HG02763 (cell line): Measurements from ENCODE around the gene ABHD12B.

Experiments
- ATAC-seq: cut with Tn5 transposase; IDR thresholded peaks from one replicate; pipeline ENCODE4 v1.9.1; 2021; ENCODE audit warnings: mild to moderate bottlenecking, moderate library complexity; ENCODE audit not compliant: unreplicated experiment

ABHD12B gene

DNA sequence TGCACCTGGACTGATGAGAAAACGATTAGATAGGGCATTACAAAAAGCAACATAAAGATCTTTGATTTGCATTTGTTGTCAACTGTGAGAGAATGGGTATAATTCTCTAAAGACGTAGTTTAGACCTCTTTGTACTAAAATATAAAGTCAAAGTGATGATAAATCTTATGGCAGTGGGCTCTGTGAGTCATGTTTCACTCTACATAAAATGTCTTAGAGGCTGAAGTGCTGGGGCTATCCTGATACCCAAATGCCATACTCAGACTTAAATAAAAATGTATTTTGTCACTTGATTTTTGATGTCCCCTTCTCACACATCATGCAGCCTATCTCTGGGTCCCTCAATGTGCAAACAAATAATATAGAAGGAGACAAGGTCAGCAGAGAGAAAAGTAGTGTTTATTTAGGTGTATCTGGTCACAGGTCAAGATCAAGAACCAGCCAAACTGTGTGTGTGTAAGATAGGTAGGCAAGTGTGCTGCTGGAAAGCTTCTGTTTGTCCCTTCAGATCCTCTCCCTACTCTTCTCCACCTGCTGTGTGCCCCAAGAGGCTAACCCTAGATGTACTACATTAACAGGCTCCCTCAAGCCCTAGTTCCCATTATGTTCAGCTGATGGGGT lies 33.9 kb upstream of the ABHD12B start:
- no peak for ATAC-seq

GRCh38 chr14:50839048-50839447 lies 32.8 kb upstream of the ABHD12B start:
- ATAC-seq, result no peak

GRCh38 chr14:50839691-50840090 lies 32.2 kb upstream of the ABHD12B start:
- no peak for ATAC-seq

DNA sequence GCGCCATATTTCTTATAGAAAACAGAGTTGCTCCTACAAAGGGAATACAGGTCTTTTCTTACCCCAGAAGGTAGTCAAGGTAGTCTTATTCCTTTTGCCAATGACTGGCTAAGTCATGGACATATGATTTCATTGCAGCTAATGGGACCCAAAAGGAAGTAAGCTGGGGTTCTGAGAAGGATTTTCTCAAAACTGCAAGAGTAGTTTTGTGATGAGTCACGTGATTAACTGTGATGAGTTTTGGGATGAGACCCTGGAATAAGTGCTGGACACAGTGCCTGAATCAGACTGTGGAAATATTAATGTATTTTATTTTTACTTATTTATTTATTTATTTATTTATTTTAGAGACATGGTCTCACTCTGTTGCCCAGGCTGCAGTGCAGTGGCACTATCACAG lies 27.5 kb upstream of the ABHD12B start:
- ATAC-seq, result no peak

DNA sequence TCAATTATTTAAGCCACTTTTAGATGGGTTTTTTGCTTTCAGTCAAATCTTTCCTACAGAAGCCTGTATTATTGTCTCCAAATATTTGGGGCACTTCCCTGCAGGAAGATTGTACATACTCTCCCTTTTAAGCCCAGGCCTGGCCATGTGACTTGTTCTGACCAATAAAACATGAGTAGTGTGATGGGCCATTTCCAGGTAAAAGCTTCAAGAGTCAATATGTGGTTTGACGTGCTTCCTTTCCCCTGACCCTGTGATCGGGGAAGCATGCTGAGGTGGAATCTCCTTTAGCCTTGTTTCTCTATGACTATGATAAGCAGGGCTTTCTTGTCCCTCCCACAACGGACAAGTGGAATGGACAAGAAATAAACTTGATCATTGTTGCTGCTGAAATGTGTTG lies 26.7 kb upstream of the ABHD12B start:
- ATAC-seq, result no peak

- no peak for ATAC-seq
These were observed 25.5 kb upstream of the ABHD12B start for GRCh38 chr14:50846226-50846880.

DNA sequence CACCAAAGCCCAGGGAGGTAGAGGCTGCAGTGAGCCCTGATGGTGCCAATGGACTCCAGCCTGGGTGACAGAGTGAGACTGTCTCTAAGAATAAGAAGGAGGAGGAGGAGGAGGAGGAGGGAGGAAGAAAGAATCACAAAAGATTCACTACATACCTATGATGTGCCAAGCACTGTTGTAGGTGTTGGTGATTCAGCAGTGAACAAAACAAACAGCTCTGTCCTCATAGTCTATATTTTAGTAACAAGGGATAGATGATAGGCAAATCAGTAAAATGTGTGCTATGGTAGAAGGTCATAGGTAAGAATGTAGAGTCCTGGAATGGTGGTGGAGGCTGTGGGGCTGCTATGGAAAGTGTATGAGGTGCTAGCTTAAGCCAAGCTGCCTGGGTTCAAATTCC lies 18.0 kb upstream of the ABHD12B start:
- no peak for ATAC-seq

DNA sequence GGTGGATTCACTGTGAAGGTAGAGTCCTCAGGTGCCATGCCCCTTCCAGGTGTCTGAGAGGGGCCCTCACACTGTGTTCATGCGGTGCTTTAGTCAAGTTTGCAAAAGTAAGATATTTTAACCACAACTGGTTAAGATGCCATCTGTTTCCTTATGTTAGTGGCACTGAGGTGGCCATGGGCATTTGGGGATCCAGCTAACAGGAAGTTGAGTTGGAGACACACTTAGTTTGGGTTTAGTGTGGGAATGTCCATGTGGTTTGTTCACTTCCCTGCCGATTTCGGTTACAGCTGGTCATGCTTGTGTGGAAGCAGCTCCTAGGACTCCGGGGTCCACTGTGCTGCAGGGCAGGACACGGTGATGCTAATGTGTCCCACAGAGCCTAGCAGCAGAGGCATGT lies 17.3 kb upstream of the ABHD12B start:
- ATAC-seq, result no peak

DNA sequence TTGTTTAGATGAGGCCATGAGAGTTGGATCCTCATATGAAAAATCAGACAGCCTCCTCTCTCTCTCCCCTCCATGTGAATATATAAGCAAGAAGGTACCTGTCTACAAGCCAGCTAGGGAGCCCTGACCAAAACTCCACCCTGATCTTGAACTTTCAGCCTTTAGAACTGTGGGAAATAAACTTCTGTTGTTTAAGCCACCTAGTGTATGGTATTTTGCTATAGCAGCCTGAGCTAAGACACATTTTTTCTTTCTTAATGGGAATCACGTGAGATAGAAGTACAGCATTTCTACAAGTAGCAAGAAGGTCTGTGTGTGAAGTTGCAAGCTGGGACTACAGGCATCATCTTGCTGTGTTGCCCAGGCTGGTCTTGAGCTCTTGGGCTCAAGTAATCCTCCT lies 16.3 kb upstream of the ABHD12B start:
- no peak for ATAC-seq

- ATAC-seq, result no peak
These were observed 15.2 kb upstream of the ABHD12B start for GRCh38 chr14:50856660-50857059.

DNA sequence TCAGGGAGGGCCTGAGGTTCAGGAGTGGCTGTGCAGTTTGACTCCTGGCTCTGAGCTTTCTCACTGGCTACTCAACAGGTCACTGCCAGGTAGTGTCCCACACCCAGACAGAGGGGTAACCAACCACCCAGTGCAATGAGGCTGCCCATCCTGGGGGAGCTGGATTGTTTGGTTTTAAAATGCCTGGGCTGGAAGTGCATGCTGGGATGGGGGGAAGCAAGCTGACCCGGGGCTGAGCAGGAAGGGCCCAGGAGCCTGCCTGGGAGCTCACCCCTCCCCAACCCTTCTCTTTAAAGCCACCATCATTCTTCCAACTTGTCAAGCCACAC lies 12.6 kb upstream of the ABHD12B start:
- ATAC-seq, result no peak

DNA sequence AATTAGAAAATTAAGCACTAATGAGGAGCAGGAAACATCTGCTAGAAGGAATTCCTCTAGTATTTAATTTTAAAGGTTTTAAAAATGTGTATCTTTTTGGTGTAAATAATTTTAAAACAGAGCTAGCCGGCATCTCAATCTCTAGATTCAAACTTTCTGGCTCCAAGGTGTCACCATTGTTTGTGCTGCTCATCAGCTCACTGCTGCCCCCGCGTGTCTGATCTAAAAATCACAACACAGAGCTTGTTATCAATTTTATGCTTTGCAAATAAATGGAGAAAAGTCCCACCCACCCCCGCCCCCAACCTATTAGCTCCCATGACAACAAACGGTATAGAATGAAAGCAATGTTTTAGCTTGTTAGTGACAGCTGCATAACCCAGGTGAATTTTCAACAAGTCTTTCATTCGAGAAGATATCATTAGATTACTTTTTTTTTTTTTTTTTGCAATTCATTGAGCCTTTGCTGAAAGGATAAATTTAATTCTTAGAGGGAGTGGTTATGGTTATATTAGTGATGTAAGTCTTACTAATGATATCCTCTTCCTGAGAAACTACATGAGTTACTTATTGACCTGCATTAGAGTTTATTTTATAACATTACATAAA lies 11.3 kb upstream of the ABHD12B start:
- no peak for ATAC-seq

DNA sequence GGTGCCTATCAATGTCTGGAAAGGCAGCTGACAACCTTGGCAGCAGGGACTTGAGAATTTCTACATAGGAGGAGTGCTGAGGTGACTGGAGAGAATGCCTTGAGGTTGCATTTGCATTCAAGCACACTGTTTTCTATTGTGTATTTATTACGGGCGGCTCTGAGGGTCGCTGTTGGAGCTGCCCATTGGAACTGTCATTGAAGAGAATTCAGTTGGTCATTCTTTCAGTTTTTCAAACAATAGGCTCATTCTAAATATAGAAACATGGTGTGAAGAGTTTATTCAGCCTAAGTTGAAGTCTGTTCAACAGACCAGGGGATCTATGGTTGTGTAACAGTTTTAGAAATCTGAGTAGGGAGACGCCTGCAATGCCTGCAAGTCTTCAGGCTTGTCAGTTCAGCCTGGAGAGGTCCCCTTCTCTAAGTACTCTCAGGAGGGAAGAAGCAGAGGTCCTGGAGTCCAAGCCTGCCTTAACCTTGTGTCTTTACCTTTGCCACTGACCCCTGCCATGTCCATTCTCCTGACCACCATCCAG lies 9.8 kb upstream of the ABHD12B start:
- no peak for ATAC-seq

DNA sequence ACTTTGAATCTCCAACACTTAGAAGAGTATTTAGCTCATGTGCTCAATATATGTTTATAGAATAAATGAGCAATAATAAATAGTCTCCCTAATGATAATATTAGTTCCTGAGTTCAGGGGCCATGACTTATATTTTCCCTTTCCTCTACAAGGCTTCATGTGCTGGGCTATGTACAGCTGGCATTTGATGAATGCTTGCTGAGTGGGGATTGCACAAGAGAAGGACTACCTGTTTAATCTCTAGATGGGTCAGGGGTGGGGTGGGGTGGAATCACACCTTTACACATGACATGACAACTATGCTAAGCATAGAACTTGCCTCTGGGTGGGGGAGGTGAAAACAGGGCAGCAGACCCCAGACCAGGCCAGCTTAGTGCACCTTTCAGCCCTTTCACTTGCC lies 7.6 kb upstream of the ABHD12B start:
- ATAC-seq, result no peak

DNA sequence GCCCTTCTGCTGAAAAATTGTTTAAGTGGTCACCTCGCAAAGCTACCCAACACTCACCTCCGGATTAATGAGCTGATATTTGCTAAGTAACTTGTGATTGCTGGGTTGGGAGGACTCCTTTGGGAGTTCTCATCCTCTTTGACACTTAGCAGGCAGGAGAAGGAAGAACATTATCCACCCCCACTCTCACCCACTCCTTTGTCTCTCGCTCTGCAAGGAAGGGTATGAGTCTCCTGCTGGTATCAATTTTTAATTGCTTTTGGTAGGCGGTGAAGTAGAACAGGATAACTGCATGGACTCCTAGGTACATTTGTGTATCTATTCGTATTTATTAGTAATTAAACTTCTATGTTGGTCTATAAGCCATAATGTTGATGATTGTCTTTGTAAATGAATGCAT lies 6.9 kb upstream of the ABHD12B start:
- ATAC-seq, result no peak

GRCh38 chr14:50865391-50866076 lies 6.3 kb upstream of the ABHD12B start:
- ATAC-seq, result no peak

GRCh38 chr14:50871228-50871627 lies 625 bp upstream of the ABHD12B start:
- no peak for ATAC-seq

DNA sequence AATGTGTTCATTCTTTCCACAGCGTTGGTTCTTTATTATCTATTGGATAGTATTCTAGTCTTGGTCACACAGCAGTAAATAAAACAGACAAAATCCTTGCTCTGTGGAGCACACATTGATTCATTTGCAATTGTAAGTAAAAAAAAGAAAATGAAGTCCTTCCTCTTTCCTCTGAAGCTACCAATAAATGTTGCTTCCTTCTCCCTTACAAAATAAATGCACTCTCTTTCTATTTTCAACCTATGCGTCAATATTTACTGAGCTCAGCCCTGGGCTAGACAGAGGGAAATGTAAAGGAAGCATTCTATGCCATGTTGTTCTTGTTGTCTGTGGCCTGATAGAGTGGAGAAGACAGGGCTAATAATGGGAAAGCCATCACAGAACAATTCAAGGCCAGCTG lies 2.9 kb downstream of the ABHD12B start:
- ATAC-seq, result no peak

DNA sequence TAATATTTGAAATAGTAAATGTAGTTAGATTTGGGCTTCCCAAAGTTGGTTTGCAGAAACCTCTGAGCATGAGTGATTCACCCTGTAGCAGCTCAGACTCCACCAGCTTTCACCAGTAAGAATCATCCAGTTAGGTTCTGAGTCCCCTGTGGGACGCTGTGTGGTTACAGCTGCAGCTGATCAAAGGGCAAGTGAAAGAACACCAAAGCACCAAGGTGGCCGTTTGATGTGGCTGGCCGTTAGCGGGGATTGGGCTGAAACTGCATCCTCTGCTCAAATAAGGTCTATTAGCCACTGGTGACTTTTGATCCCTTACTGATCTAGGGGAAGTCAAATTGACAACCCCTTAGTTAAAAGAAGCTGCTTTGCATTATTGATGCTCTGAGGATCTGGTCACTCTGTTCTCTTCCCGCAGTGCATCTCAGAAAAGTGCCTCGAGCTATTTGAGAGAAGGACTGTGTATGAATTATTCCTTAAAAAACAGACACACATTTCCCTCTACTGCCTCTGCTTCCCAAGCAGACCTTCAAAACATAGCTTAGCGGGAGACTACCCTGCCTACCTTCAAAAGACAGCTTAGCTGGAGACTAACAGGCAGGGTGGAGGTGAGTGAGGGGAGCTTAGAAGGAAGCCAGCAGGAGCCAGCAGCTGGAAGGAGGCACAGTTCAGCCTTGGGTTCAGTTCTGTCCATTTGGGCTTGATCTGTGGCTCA lies 3.7 kb downstream of the ABHD12B start:
- ATAC-seq, result peak; percentile 86

- no peak for ATAC-seq
These were observed 11.3 kb downstream of the ABHD12B start for GRCh38 chr14:50882932-50883826.
